Measurements from ENCODE around the gene NFIC.
A peak's percentile ranks its signal among the peaks of the same experiment; 100 is the strongest.
"Not testable (repeated sequence)": the region's sequence is repeated elsewhere in the genome, so short reads cannot be mapped to it uniquely, and the experiment has no call there.

NFIC gene

GRCh38 chr19:3431760-3432397, 65.5 kb downstream of the NFIC start:
- no peak for DNase-seq

- DNase-seq: no peak
Observed at GRCh38 chr19:3433313-3433712, 66.9 kb downstream of the NFIC start.

GRCh38 chr19:3433805-3434540, 67.6 kb downstream of the NFIC start:
- DNase-seq: no peak

- DNase-seq: no peak
Observed at GRCh38 chr19:3434630-3435553, 68.5 kb downstream of the NFIC start.

- DNase-seq: no peak
Observed at GRCh38 chr19:3440082-3440481, 73.7 kb downstream of the NFIC start.

GRCh38 chr19:3441089-3441985, 75.0 kb downstream of the NFIC start:
- no peak for DNase-seq

GRCh38 chr19:3441986-3442329, 75.6 kb downstream of the NFIC start:
- DNase-seq: no peak

- no peak for DNase-seq
Observed at GRCh38 chr19:3442487-3443071, 76.2 kb downstream of the NFIC start.

GRCh38 chr19:3443840-3444694, 77.7 kb downstream of the NFIC start:
- no peak for DNase-seq

- no peak for DNase-seq
Observed at GRCh38 chr19:3444695-3445234, 78.4 kb downstream of the NFIC start.

GRCh38 chr19:3446657-3447056, 80.3 kb downstream of the NFIC start:
- DNase-seq: not testable (repeated sequence)

GRCh38 chr19:3448616-3449334, 82.4 kb downstream of the NFIC start:
- no peak for DNase-seq

GRCh38 chr19:3450796-3451411, 84.5 kb downstream of the NFIC start:
- peak; percentile 63 for DNase-seq

- no peak for DNase-seq
Observed at GRCh38 chr19:3451451-3451866, 85.1 kb downstream of the NFIC start.

- no peak for DNase-seq
Observed at GRCh38 chr19:3452171-3452941, 86.0 kb downstream of the NFIC start.

GRCh38 chr19:3452942-3453214, 86.5 kb downstream of the NFIC start:
- DNase-seq: not testable (repeated sequence)

- DNase-seq: no peak
Observed at GRCh38 chr19:3453840-3454239, 87.5 kb downstream of the NFIC start.

GRCh38 chr19:3454656-3455392, 88.4 kb downstream of the NFIC start:
- no peak for DNase-seq

Data from GOT3 (cell line).